K562 (cell line): ENCODE results near the gene ADIPOR1. TPM values are rescaled to one million over a fixed set of nuclear protein-coding genes. Genes with fewer than 3 reads are reported as not detected.

Experiments
- ATAC-seq: fragments of 200-7000 bp; cut with Tn5 transposase; 3 replicates; pipeline ENCODE4 v1.9.1; 2020; ENCODE audit warnings: moderate library complexity
- BruUV-seq: library from RNA; stranded (reverse); fragments of 400-500 nt; replicated peaks from 2 replicates; lab custom pipeline; 2021; lab: Mats Ljungman, UMichigan
- CTCF ChIA-PET: fragments of 300-600 bp; formaldehyde crosslinking; extraction: SDS; loops from one replicate; lab custom pipeline; 2021; ENCODE audit warnings: low intra/inter-chr PET ratio; lab: Yijun Ruan, JAX
- POLR2A ChIA-PET: fragments of 300-600, 350-650 bp; sonication (Branson Sonifier 250); formaldehyde crosslinking; extraction: SDS; loops from one replicate; lab custom pipeline; 2021; ENCODE audit warnings: antibody characterized with exemption, inconsistent platforms; lab: Yijun Ruan, JAX
- DNase-seq, 4 experiments: peaks; one replicate each; pipeline versions ENCODE4 v3.0.0 to v3.0.0-alpha.2; 2011 to 2018; ENCODE audit warnings: low spot score in 3 of 4, mixed read lengths in 3 of 4; ENCODE audit errors: extremely low read depth in 1 of 4
- FAIRE-seq: peaks from 2 replicates; lab custom pipeline; 2011; peaks lifted over from hg19 to GRCh38; lab: Jason Lieb, UNC
- H2AFZ ChIP-seq: 2 replicates; pipeline ENCODE4 v1.6.0; 2011; ENCODE audit warnings: low read depth, low read length, control low read depth, inconsistent platforms
- H3K27ac ChIP-seq: fragments of 200-600 bp; 3 replicates; pipeline ENCODE4 v1.8.0; 2011; ENCODE audit warnings: low read depth, mild to moderate bottlenecking, control low read depth, inconsistent platforms, low read length, moderate library complexity, mixed read lengths; ENCODE audit errors: extremely low read depth
- H3K27me3 ChIP-seq, 2 experiments: fragments of 300-600 bp in 1 of 2; 2 replicates in 1 of 2; 3 replicates in 1 of 2; pipeline versions ENCODE4 v1.6.0 to v1.8.0; 2011; ENCODE audit warnings: inconsistent platforms in 2 of 2, low read length in 2 of 2, mild to moderate bottlenecking in 1 of 2, mixed read lengths in 1 of 2, moderate library complexity in 1 of 2; ENCODE audit not compliant: control insufficient read depth in 2 of 2, insufficient read depth in 2 of 2
- H3K36me3 ChIP-seq: fragments of 300-600 bp; 3 replicates; pipeline ENCODE4 v1.8.0; 2011; ENCODE audit warnings: mild to moderate bottlenecking, low read length, inconsistent platforms; ENCODE audit not compliant: control insufficient read depth, insufficient read depth
- H3K4me1 ChIP-seq, 2 experiments: fragments of 200-600 bp in 1 of 2; replicated peaks in 1 of 2; 2 replicates in 1 of 2; 3 replicates in 1 of 2; pipeline versions ENCODE4 v1.5.1 to v1.8.0; 2011; ENCODE audit warnings: inconsistent platforms in 2 of 2, low read length in 2 of 2, mild to moderate bottlenecking in 1 of 2, mixed read lengths in 1 of 2, moderate library complexity in 1 of 2; ENCODE audit not compliant: control insufficient read depth in 2 of 2, insufficient read depth in 2 of 2
- H3K4me2 ChIP-seq: 2 replicates; pipeline ENCODE4 v1.6.1; 2011; ENCODE audit warnings: low read length, control low read depth, inconsistent platforms, mixed read lengths; ENCODE audit not compliant: insufficient read depth
- H3K4me3 ChIP-seq: fragments of 200-600 bp; sonication (generic), shearing (Covaris generic); 2 replicates; pipeline ENCODE4 v1.5.1; 2016; ENCODE audit warnings: control low read depth, inconsistent platforms
- H3K79me2 ChIP-seq: fragments of 200-600 bp; 3 replicates; pipeline ENCODE4 v1.8.0; 2011; ENCODE audit warnings: low read length, inconsistent platforms; ENCODE audit not compliant: control insufficient read depth, insufficient read depth
- H3K9ac ChIP-seq, 2 experiments: 2 replicates each; pipeline versions ENCODE4 v1.6.0 to v1.6.1; 2011; ENCODE audit warnings: low read depth in 2 of 2, low read length in 2 of 2, control low read depth in 1 of 2, inconsistent platforms in 1 of 2, mild to moderate bottlenecking in 1 of 2, mixed read lengths in 1 of 2; ENCODE audit not compliant: insufficient read depth in 1 of 2
- H3K9me1 ChIP-seq: one replicate; pipeline ENCODE4 v1.6.0; 2011; ENCODE audit warnings: inconsistent platforms, mild to moderate bottlenecking, low read length, moderate library complexity; ENCODE audit not compliant: control insufficient read depth, insufficient read depth
- H3K9me3 ChIP-seq: replicated peaks from 2 replicates; pipeline ENCODE4 v1.5.1; 2011; ENCODE audit warnings: low read depth, low read length, inconsistent platforms; ENCODE audit not compliant: control insufficient read depth, insufficient read depth
- H4K20me1 ChIP-seq: replicated peaks from 2 replicates; pipeline ENCODE4 v1.6.1; 2011; ENCODE audit warnings: low read length, inconsistent platforms, mixed read lengths; ENCODE audit not compliant: control insufficient read depth, insufficient read depth
- ASH1L ChIP-seq: fragments of 450-650 bp; IDR thresholded peaks from 2 replicates; pipeline ENCODE4 v1.6.1; 2018; ENCODE audit warnings: borderline replicate concordance, mild to moderate bottlenecking, low read depth; ENCODE audit not compliant: partially characterized antibody
- ATF7 ChIP-seq: fragments of 450-650 bp; IDR thresholded peaks from 2 replicates; pipeline ENCODE4 v1.7.1; 2014; ENCODE audit warnings: mild to moderate bottlenecking, moderate library complexity
- BHLHE40 ChIP-seq: IDR thresholded peaks from 2 replicates; pipeline ENCODE4 v1.6.1; 2011; ENCODE audit warnings: low read length, improper control_type of control experiment
- CREM ChIP-seq: IDR thresholded peaks from 2 replicates; pipeline ENCODE4 v1.6.1; 2014; ENCODE audit warnings: antibody characterized with exemption, low read depth
- GATAD2A ChIP-seq: fragments of 450-650 bp; IDR thresholded peaks from 2 replicates; pipeline ENCODE4 v1.6.1; 2017
- HDGF ChIP-seq: fragments of 450-650 bp; IDR thresholded peaks from 2 replicates; pipeline ENCODE4 v1.6.1; 2016
- HNRNPUL1 ChIP-seq: fragments of 200-400 bp; formaldehyde crosslinking; IDR thresholded peaks from 2 replicates; pipeline ENCODE4 v1.6.1; 2017; ENCODE audit warnings: low read length
- JUNB ChIP-seq: fragments of 450-650 bp; formaldehyde crosslinking; conservative IDR thresholded peaks from 2 replicates; pipeline ENCODE4 v1.4.0; 2020; ENCODE audit warnings: mild to moderate bottlenecking
- MNT ChIP-seq, 2 experiments: fragments of 450-650 bp; conservative IDR thresholded peaks; 2 replicates each; pipeline ENCODE4 v1.6.1; 2017; ENCODE audit warnings: mild to moderate bottlenecking in 2 of 2, moderate library complexity in 2 of 2
- PTRF ChIP-seq: fragments of 450-650 bp; IDR thresholded peaks from 2 replicates; pipeline ENCODE4 v1.6.1; 2016; ENCODE audit warnings: mild to moderate bottlenecking, missing genetic modification characterization, missing compliant biosample characterization
- SMARCA4 ChIP-seq: fragments of 450-650 bp; IDR thresholded peaks from 2 replicates; pipeline ENCODE4 v1.6.1; 2016
- SMARCE1 ChIP-seq: fragments of 450-650 bp; IDR thresholded peaks from 2 replicates; pipeline ENCODE4 v1.7.1; 2016; ENCODE audit warnings: mild to moderate bottlenecking
- SNIP1 ChIP-seq: fragments of 450-650 bp; IDR thresholded peaks from 2 replicates; pipeline ENCODE4 v1.7.1; 2017; ENCODE audit warnings: low read depth, mild to moderate bottlenecking
- STAT5A ChIP-seq: IDR thresholded peaks from 2 replicates; pipeline ENCODE4 v1.6.1; 2012; ENCODE audit warnings: low read length, inconsistent platforms, borderline replicate concordance
- YBX1 ChIP-seq: fragments of 450-650 bp; IDR thresholded peaks from 2 replicates; pipeline ENCODE4 v1.7.1; 2016; ENCODE audit warnings: mild to moderate bottlenecking
- ZNF133 ChIP-seq: fragments of 250-450 bp; sonication (Bioruptor Pico); IDR thresholded peaks from 2 replicates; pipeline ENCODE4 v1.4.0; 2020; ENCODE audit warnings: mild to moderate bottlenecking
- ZNF384 ChIP-seq: IDR thresholded peaks from 2 replicates; pipeline ENCODE4 v1.6.1; 2012; ENCODE audit warnings: low read depth, low read length, improper control_type of control experiment
- WGBS: fragments of 100-300 bp; shearing (Covaris generic); methylation state at CpG from one replicate; pipeline ENCODE4 v1.1.6; 2016; ENCODE audit warnings: low coverage, mixed read lengths; ENCODE audit not compliant: insufficient coverage; ENCODE audit errors: missing lambda C conversion rate; 5-methylcytosine and 5-hydroxymethylcytosine counted together
- in situ Hi-C: fragments of 300-500 bp; cut with MboI; formaldehyde crosslinking; loops from 4 replicates; pipeline ENCODE4 v1.15.0; 2018; ENCODE audit warnings: inconsistent platforms, mixed read lengths
- intact Hi-C: fragments of 100-400 bp; cut with micrococcal nuclease; formaldehyde crosslinking; loops from 2 replicates; pipeline ENCODE4 v1.14.2; 2022
- polyA plus RNA-seq, 8 experiments: library from polyadenylated mRNA; depleted of rRNA in 4 of 8; stranded (reverse) in 5 of 8; unstranded in 3 of 8; fragments of >200 nt; fragmentation: Nextera tagmentation in 2 of 8; fragmentation: Illumina TruSeq in 1 of 8; extraction: Ambion mirVana in 2 of 8; extraction: Trizol in 1 of 8; gene quantifications; 2 replicates each; pipeline versions ENCODE4 v1.2.1 to v1.2.3, GENCODE V29; 2011 to 2014; ENCODE audit warnings: inconsistent platforms in 1 of 8, missing spikeins in 1 of 8
- total RNA-seq, 7 experiments: library from RNA; depleted of rRNA in 6 of 7; stranded (reverse); fragments of >200 nt in 6 of 7; fragmentation: Illumina TruSeq in 2 of 7; extraction: Trizol in 2 of 7; gene quantifications; 2 replicates each; pipeline versions ENCODE4 v1.2.1 to v1.2.3, GENCODE V29; 2011 to 2021; ENCODE audit warnings: low replicate concordance in 1 of 7
- TF ChIP-seq, protein P1 (sequence below): fragments of 250-450 bp; sonication (Bioruptor Pico); IDR thresholded peaks from 2 replicates; pipeline ENCODE4 v1.8.0; 2021; ENCODE audit warnings: moderate library complexity, mild to moderate bottlenecking, inconsistent platforms
- TF ChIP-seq, protein P2 (sequence below): sonication (generic); formaldehyde crosslinking; IDR thresholded peaks from 2 replicates; pipeline ENCODE4 v1.5.0; 2020; ENCODE audit warnings: missing genetic modification reagents

ADIPOR1 gene
- total and polyA plus RNA-seq, 9 of the 15 experiments (the other 6 are each of a cell fraction or from before 2014, with no cell fraction given), result 29.0 to 217 (median 100) TPM

GRCh38 chr1:202998836-202999750, 41.0 kb upstream of the ADIPOR1 start:
- no peaks in the 10 kb centered on the region for H4K20me1 ChIP-seq
- no peaks in the 10 kb centered on the region for H3K9me1 ChIP-seq
- CTCF ChIA-PET, result interaction anchor here (0.6 to 1.9 kb wide), 5 partner anchors 56 to 248 kb away, joined by 3 to 23 read pairs (median 4); partner anchors contain the start of gene KLHL12
- peak; percentile 32 to 86 (median 44) for DNase-seq
- no peaks in the 10 kb centered on the region for H3K36me3 ChIP-seq
- H3K79me2 ChIP-seq, result no peaks in the 10 kb centered on the region
- in situ Hi-C loops, result loop anchor here (5.0 to 10.0 kb wide), 2 partner anchors 72 to 244 kb away; partner anchors contain the start of gene KLHL12
- H3K4me2 ChIP-seq, result peak overlapping the region; percentile 44
- WGBS, result 33% methylated on average over 14 of the region's 14 CpGs
- H3K27me3 ChIP-seq, result no peaks in the 10 kb centered on the region
- intact Hi-C loops, result loop anchor here (1.0 to 10.0 kb wide), 6 partner anchors 30 to 254 kb away; partner anchors contain the start of gene PCAT6
- BruUV-seq, result no TSS peak
- POLR2A ChIA-PET, result interaction anchor here (0.6 to 1.8 kb wide), 6 partner anchors 8 to 189 kb away, joined by 3 to 10 read pairs (median 6); partner anchors contain the start of genes PCAT6 and TMEM183A
- H3K9me3 ChIP-seq, result no peaks in the 10 kb centered on the region
- peaks cover 6 to 7% of the 10 kb centered on the region in 2 experiments; a peak in 4 of 5 replicates for H3K4me1 ChIP-seq
- peak; percentile 85 for FAIRE-seq
- ATAC-seq, result peak; percentile 77
- H3K27ac ChIP-seq, result no peak overlapping the region
- H3K4me3 ChIP-seq, result no peak overlapping the region
- peak overlapping the region in 1 of 2 experiments; percentile 57; a peak in 2 of 4 replicates for H3K9ac ChIP-seq
- H2AFZ ChIP-seq, result peak overlapping the region; percentile 89
- TF ChIP-seq PTRF, result no peak
- no peak for TF ChIP-seq HNRNPUL1
- TF ChIP-seq BHLHE40, result peak; percentile 28; the same call in 1 of the 2 replicates
- TF ChIP-seq GATAD2A, result peak; percentile 33; the same call in 1 of the 2 replicates
- TF ChIP-seq JUNB, result no peak
- TF ChIP-seq ATF7, result no peak
- no peak for TF ChIP-seq YBX1
- TF ChIP-seq SMARCA4, result peak; percentile 64
- no peak for TF ChIP-seq SNIP1
- TF ChIP-seq ZNF133 (CRISPR knock-in tag), result no peak
- TF ChIP-seq, protein P1, sequence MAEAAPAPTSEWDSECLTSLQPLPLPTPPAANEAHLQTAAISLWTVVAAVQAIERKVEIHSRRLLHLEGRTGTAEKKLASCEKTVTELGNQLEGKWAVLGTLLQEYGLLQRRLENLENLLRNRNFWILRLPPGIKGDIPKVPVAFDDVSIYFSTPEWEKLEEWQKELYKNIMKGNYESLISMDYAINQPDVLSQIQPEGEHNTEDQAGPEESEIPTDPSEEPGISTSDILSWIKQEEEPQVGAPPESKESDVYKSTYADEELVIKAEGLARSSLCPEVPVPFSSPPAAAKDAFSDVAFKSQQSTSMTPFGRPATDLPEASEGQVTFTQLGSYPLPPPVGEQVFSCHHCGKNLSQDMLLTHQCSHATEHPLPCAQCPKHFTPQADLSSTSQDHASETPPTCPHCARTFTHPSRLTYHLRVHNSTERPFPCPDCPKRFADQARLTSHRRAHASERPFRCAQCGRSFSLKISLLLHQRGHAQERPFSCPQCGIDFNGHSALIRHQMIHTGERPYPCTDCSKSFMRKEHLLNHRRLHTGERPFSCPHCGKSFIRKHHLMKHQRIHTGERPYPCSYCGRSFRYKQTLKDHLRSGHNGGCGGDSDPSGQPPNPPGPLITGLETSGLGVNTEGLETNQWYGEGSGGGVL, result no peak
- TF ChIP-seq CREM, result no peak
- peak; percentile 37; the same call in 1 of the 2 replicates for TF ChIP-seq SMARCE1
- TF ChIP-seq, protein P2, sequence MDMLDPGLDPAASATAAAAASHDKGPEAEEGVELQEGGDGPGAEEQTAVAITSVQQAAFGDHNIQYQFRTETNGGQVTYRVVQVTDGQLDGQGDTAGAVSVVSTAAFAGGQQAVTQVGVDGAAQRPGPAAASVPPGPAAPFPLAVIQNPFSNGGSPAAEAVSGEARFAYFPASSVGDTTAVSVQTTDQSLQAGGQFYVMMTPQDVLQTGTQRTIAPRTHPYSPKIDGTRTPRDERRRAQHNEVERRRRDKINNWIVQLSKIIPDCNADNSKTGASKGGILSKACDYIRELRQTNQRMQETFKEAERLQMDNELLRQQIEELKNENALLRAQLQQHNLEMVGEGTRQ, result no peak
- no peak for TF ChIP-seq ASH1L
- TF ChIP-seq ZNF384, result peak; percentile 25; the same call in 1 of the 2 replicates
- peak in 1 of 2 experiments; percentile 20; a peak in 1 of 4 replicates for TF ChIP-seq MNT (conservative IDR thresholded peaks at IDR 0.05)
- no peak for TF ChIP-seq STAT5A
- no peak; the same call in 1 of the 2 replicates for TF ChIP-seq HDGF
